ENCODE measurements around the gene MCM7.

The MCM7 gene

DNA sequence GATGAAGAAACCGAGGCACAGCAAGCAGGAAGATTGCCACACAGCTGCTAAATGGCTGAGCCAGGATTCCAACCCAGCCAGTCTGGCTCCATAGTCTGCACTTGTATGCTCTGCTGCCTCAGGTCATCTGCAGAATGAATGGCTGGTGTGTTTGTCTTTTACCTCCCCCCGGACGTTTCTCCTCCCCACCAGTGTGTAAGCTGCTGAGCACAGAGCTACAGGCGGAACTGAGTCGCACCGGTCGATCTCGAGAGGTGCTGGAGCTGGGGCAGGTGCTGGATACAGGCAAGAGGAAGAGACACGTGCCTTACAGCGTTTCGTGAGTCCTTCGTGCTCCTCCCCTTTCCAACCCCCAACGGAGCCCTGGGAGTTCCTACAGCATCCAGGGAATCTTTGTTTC is 20.9 kb upstream of the MCM7 start:
- DNase-seq, result no peak

DNA sequence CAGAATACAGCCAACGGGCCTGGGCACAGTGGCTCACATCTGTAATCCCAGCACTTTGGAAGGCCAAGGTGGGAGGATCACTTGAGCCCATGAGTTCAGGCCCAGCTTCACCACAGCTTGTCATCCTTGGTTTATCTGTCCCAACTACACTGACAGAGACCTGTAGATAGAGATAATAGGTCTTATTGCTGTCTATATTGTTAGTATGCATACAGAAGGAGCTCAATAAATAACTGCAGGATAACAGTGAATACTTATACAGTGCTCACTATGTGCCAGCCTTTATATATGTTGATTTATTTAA is 19.5 kb upstream of the MCM7 start:
- DNase-seq, result no peak

DNA sequence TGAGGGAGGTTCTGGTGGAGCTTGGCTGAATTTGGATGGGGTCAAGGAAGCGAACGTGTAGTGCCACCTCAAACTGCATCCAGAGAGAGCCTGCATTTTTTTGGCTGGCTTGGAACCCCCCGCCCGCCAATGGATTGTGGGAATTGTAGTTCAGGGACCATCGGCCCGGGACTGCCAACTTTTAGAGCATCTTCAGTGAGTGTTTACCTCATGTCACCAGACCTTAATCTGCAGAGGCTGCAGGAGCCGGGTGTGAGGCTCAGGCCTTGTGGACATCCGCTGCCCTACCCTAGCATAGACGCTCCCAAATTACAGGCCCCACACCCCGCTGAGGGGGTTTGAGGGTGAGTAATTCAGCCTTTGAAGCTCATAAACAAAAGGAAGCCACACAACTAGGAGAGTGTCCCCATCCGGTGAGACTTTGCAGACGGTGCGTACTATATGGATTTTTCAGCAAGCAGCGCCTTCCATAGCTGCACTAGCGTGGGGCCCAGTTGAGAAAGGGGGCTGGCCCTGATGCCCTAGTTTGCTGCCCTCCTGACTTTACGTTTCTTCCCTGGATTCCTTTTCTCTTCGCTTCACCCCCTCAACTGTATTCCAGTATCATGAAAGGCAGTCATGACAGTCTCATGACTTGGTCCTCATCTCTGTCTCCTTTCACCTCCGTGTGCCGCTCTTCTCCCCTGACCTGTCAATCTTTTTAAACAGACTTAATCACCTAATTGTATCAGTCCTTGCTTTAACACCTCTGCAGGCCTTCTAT is 19.0 kb upstream of the MCM7 start:
- DNase-seq, result peak; percentile 79

DNA sequence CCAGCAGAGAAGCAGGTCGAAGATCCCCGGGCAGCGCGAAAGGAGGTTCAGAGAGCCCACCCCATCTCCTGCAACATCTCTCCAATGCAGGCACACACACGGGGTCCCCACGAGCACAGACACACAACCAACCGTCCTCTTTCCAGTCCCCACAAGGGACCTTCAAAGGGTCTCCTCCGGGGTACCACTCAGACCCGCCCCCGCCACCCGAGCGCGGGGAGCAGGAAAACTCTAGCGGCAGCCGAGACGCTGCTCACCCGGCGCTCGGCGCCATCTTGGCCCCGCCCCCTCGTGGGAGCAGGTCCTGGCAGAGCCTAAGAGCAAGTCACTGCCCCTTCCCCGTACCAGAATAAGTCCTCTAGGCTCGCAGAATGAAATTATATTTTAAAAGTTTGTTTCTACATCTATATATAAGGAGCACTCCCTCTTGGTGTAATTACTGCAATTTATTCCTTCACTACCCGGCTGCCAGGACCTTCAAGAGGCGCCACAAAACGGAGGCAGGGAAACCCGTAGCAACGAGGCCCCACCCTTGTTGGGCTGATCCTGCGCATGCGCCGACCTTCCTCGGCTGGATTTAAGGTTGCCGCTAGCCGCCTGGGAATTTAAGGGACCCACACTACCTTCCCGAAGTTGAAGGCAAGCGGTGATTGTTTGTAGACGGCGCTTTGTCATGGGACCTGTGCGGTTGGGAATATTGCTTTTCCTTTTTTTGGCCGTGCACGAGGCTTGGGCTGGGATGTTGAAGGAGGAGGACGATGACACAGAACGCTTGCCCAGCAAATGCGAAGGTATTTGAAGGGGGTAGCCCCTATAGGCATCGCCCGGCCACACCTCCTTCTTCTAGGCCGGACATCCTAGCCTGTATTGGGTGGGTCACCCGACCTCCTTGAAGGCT is 18.1 kb upstream of the MCM7 start, which contains the start of the genes CNPY4 and TAF6:
TSS of gene CNPY4 (plus strand) at position 563 of the 898 bp plus-strand sequence. CDS start at position 674, 111 bp downstream.
TSS of gene TAF6 (minus strand) at position 287 of the 898 bp plus-strand sequence. CDS start 5,149 bp downstream, outside the sequence.
- peak; percentile 97 for DNase-seq

DNA sequence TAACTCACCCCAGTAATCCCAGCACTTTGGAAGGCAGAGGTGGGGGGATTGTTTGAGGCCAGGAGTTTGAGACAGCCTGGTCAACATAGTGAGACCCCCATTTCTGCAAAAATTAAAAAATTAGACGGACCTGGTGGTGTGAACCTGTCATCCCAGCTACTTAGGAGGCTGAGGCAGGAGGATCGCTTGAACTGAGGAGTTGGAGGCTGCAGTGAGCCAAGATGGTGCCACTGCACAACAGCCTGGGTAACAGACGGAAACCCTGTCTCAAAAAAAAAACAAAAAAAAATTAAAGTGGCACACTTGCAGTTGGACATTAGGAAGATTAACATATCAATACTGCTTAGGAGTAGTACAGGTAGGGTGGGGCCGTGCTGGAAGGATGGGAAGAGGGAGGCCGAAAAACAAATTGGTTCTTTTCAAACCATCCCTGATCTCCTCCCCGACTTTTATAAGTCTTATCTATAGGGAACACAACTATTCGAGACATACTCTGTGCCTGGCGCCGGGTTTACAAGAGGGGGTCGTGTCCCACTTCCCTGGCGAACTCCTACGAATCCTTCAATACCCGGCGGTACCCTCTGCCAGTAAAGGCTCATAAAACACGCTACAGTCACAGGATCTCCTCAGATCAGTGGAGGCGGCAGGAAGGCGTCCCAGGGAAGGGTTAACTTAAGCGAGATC is 17.3 kb upstream of the MCM7 start:
- no peak for DNase-seq

DNA sequence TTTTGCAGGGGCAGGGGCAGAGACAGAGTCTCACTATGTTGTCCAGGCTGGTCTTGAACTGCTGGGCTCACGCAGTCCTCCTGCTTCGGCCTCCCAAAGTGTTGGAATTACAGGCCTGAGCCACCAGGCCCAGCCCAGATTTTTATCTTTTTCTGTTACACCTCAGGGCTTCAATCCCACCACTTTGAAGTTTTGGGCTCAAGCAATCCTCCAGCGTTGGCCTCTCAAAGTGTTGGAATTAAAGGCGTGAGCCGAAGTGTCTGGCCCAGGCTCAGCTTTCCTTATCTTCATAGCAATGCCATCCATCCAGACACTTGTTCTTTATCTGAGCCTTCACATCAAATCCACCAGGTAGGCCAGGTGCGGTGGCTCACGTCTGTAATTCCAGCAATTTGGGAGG is 13.8 kb upstream of the MCM7 start:
- DNase-seq, result no peak

DNA sequence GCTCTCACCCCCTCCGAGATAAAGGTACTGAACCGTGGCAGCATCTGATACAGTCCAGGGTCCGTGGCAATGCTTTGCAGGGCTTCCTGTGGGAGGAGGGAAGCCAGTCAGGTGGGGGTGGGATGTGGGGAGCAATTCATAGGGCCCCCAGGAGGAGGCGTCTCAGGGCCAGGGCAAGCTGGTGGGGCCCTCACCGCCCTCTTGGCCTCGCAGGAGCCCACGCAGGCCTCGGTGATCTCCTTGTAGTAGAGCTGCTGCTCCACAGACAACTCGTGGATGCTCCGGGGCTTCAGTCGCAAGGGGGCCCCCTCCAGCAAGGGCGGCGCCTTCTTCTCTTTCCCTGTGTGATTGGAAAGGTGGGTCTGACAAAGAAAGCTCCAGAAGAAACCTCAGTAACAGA is 10.7 kb upstream of the MCM7 start:
- DNase-seq, result no peak

DNA sequence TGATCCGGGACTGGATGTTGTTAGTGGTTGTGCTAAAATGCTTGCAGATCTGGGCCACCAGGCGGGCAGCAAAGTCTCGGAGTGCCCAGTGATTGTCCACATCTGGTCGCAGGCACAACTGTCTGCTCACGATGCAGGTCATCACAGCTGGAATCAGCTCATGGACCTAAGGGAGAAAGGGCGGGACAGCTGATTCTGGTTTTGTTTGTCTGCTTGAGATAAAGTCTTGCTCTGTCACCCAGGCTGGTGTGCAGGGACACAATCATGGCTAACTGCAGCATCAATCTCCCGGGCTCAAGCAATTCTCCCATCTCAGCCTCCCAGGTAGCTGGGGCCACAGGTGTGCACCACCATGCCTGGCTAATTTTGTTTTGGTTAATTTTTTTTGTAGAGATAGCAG is 10.0 kb upstream of the MCM7 start:
- no peak for DNase-seq

DNA sequence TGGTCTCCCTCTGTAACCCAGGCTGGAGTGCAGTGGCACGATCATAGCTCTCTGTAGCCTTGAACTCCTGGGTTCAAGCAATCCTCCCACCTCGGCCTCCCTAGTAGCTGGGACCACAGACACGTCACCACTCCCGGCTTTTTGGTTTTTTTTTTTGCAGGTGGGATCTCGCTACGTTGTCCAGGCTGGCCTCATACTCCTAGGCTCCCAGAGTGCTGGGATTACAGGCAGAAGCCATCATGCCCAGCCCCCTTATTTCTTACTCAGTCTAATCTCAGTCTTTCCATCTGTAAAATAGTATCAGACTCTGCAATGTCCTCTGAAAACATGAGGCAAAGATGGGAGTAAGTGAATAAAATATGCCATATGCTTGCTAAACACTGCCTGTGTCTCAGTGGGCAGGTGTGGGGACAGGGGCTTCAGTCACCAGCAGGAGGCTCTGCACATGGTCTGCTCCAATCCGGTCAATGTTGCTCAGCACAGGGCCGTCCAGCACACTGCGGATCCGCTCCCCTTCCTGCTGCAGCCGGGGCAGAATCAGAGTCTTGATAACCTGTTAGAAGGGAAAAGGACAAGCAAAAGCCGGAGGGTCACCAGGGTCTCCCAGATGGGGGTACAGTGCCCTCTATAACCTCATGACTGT is 8.4 kb upstream of the MCM7 start:
- no peak for DNase-seq

DNA sequence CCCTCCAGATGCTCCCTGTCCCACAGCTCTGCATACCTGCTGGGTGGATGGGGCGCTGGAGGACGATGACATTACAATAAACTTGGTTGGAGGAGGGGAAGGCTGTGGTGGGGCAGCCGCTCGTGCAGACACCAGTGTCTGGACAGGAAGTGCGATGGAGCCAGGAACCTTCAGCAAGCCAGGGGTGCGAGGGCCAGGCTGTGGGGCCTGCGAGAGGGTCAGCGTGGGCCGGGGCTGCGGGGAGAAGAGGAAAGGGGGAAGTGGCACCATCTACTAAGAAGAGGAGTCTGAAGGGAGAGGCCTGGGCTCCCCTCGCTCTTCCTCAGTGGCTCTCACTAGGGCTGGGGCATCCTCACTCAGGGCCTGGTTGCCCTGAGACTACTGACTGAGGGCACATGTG is 6.7 kb upstream of the MCM7 start:
- no peak for DNase-seq

DNA sequence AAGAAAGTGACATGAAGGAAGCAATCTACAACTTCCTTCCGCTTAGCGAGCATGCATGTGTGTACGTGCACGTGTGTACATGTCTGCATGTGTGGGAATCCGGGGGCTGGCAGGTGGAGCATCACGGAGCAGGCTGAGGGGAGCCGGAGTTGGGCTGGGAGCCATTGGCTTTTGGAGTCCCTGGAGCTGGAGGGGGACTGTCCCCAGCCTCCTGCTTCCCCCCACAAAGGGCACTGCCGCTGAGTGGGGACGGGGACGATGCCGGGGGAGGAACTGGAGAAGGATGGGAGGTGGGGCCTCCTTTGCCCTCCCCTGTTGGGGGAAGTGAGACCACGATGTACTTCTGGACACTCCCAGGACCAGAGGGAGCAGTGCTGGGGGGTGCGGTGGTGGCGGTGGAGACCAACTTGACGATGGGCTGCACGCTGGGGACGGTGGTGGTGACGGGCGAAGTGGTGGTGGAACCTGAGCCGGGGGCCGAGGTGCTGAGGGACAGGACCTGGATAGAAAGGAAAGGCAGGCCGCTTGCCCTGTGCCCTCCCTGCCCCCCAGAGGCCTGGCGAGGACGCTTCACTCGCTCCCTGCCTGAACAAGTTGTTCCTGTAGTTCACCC is 6.0 kb upstream of the MCM7 start:
- DNase-seq, result no peak

DNA sequence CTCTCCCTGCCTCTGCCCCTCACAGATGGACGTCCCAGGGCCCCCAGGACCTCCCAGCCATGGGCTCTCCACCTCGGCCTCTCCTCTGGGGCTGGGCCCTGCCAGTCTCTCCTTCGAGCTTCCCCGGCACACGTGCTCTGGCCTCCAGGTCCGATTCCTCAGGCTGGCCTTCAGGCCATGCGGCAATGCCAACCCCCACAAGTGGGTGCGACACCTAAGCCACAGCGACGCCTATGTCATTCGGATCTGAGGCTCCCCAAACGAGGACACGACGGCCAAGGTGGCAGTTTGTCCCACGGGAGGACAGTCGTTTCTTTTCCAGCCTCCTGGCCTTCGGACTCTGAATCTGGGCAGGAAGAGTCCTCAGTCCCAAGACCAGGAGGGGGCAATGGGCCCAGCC is 5.4 kb upstream of the MCM7 start:
- no peak for DNase-seq

DNA sequence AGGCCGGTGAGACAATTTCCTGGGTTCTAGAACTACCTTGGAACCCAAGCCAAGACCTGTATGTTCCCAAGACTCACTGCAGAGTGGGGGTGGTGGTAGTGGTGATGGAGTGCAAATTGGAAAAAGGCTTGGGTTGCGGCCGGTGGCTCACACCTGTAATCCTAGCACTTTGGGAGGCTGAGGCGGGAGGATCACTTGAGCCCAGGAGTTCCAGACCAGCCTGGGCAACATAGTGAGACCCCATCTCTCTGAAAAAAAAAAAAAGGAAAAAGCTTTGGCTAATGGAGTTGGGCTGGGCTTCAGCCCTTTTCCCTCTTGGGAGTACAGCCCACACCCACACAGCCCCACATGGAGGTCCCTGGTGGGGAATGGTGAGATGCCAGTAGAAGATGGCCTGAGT is 4.3 kb upstream of the MCM7 start:
- no peak for DNase-seq

DNA sequence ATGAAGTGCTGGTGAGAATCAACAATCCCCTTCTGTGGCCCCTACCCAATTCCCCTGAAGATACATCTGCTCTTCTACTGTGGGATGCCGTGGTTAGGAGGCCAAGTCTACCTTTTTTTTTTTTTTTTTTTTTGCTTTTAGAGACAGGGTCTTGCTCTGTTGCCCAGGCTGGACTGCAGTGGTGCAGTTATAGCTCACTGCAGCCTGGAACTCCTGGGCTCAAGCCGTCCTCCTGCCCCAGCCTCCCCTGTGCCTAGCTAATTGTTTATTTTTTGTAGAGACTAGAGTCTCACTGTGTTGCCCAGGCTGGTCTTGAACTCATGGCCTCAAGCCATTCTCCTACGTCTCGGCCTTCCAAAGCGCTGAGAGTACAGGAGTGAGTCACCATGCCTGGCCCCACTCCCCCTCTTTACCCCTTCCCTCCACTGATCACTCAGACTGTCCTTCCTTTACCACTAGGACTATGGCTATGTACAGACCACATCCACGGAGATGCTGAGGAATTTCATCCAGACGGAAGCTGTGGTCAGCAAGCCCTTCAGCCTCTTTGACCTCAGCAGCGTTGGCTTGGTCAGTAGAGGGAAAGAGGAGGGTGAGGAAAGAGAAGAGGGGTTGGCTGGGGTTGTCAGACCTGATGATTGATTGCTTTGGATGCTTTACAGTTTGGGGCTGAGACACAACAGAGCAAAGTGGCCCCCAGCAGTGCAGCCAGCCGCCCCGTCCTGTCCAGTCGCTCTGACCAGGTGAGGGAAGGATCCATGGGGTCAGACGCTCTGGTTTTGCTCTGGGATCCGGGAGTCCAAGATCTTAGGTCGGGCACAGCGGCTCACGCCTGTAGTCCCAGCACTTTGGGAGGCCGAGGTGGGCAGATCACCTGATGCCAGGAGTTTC is 2.0 kb upstream of the MCM7 start:
- no peak for DNase-seq

DNA sequence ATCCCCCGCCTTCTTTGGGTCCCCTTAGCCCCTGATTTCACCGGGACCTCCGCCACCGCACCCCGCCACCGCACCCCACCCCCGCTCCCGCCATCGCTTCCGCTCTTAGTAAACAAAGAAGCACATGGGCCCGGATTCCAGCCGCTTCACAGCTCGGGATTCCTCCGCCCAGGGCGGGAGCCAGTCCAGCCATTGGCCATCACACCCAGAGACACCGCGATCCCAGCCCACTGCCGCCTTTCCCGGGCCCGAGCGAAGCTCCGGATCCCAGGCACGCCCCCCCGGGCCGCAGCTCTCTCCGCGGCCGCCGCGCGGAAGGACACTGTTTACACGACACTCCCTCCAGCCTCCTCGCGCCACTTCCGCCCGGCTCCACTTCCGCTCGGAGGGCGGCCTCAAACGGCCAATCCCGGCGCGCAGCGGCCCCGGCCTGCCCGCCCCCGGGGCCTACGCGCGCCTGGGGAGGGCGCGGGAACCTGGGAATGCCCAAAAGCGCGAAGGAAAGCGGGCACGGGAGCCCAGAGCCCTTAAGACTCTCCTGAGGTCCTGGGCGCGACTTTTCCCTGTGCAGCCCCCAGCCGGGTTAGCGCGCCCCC is 679 bp downstream of the MCM7 start:
- DNase-seq, result peak; percentile 98

DNA sequence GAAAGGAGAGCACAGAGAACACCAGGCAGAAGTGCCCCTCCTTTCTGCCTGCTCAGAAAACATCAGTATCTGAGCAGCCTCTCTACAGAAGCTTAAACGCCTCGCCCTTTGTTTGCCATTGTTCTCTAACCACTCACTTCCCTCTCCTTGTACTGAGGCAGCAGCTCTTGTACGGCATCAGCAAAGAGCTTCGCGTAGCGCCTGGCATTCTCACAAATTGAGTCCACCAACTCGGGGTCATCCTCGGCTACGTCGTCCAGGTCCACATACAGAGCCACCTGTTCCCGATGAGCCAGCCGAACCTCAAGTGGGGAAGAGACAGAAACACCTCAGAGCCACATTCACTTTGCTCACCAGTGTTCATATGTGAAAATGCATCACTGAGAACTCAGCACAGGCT is 1.7 kb downstream of the MCM7 start:
- DNase-seq, result no peak

DNA sequence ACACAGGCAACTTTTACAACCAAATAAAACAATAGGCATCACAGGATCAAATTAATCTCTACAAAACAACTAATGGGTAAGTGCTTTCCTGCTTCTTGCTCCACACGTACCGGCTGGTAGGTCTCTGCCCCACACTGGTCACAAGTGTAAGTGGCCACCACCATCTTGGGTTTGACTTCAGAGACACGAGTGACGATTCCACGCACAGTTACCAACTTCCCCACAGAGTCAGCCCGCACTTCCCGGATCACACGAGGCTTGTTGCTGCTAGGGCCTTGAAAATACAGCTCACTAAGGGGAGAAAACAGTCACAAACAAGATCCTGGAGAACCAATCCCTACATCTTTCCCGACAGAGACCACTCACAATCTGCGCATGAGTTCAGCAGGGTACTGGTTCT is 2.3 kb downstream of the MCM7 start:
- no peak for DNase-seq

DNA sequence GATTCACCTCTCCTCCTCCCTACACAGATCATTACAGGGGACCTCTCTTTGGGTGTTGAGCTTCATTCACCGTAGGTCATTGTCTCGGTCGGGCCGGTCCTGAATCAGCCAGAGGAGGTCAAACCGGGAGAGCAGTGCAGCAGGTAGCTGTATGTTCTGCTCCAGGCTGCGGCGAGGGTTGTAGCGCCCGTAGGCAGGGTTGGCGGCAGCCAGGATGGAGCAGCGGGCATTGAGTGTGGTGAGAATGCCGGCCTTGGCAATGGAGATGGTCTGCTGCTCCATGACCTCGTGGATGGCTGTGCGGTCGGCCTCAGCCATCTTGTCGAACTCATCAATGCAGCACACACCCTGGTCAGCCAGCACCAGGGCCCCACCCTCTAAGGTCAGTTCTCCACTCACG is 5.5 kb downstream of the MCM7 start:
- DNase-seq, result no peak

DNA sequence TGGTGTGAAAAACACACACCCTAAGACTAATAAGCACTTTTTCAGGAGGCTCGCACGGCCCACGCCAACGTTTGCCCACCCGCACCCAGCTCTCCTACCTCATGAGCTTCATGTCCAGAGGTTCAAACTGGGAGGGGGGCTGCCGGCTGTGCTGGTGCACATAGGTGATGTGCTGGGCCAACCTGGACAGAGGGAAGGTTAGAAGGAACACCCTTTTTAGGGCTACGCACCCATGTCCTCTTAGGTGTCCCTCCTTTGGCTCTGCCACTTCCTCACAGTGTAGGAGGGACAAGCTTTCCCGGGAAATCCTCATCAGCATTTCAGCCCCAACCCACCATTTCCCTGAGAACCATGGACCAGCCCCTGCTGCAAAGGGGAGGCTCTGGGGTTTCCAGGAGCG is 5.9 kb downstream of the MCM7 start:
- DNase-seq, result no peak

DNA sequence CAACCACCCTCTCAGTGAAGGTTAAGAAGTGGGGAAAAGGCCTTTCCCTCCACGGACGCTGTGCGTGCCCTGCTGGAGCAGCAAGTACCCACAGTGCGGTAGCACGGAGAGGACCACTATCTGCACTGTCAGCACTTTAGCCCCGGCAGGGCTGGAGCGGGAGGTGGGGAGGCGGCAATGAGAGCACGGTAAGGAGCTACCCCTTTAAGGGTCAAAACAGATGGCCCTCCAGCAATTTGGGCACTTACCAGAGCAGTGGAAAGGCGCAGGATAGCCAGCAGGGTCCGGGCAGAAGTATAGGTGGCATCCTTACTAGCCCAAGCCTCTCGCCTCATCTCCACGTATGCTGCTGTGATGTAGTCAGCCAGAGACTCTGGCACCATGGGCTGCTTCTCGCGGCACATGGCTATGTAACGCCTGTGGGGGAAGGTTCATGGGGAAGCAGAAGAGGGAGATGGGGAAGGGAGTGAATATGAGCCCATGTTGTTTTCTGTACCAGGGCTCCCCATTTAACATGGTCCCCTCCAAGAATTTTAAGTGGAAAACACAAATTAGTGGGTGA is 7.2 kb downstream of the MCM7 start:
- no peak for DNase-seq

DNA sequence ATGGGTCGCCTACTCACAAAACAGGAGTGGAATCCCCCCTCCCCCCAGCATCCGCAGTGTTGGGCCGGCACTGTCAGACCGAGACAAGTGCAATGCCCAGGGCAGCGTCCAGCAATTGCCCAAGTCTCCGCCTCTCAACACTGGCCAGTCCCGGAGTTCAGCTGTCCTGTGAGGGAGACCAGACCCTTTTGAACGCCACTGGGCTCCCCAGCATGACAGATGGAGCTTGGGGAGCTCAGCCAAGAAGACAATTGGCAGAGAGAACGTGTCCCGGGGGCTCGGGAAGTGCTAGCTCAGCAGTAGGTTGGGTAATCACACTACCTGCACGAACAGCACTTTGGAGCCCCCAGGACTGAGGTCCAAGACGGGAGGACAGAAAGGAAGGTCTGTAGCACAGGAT is 7.7 kb downstream of the MCM7 start:
- no peak for DNase-seq
